Measurements from ENCODE around the gene SMPD3. TPM values are rescaled to one million over a fixed set of nuclear protein-coding genes. Genes with fewer than 3 reads are reported as not detected.
A peak's percentile ranks its signal among the peaks of the same experiment; 100 is the strongest.

SMPD3 gene
- total and polyA plus RNA-seq, 5 donors from 2014 or later, result 7.1 to 20.3 (median 18.1) TPM

DNA sequence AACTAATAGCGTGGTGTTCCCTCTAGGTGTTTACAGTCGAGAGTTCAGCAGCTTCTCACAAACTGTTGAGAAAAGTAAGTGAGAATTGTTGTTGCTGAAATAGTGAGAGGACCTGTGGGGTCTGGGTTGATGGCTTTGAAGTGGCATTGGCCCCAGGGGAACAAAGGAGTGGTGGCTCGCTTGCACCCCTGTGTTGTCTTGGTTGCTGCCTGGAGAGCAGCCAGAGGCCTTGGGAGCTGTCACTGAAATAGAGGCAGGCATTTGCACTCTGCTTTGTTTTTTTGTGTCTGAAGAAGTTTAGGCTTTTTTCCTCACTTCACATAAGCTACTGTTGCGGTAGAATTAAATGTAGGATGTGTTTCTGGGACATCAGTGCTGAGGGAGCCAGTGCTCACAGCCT is 100.7 kb downstream of the SMPD3 start:
- Histone ChIP-seq H3K4me1 (ENCODE audit: control insufficient read depth, insufficient read depth, low read length, poor library complexity, severe bottlenecking) (no peaks in the 10 kb centered on the region), H3K36me3 (ENCODE audit: control insufficient read depth, insufficient read depth, low read length) (peaks cover 83% of the 10 kb centered on the region), H3K9me3 (ENCODE audit: control insufficient read depth in 2 of 2, low read length in 2 of 2) (no peaks in the 10 kb centered on the region), H3K27me3 (ENCODE audit: control insufficient read depth, insufficient read depth, low read length) (no peaks in the 10 kb centered on the region), H3K27ac (ENCODE audit: insufficient read depth, low read length, poor library complexity, severe bottlenecking) (no peak overlapping the region), H3K4me3 (ENCODE audit: low read depth, low read length) (no peak overlapping the region)
- Mint-ChIP-seq H3K36me3 (peaks cover 45% of the 10 kb centered on the region), H3K27me3 (no peaks in the 10 kb centered on the region), H3K9me3 (no peaks in the 10 kb centered on the region), H3K27ac (peak overlapping the region in 1 of 3 donors; percentile 67), H3K4me1 (peaks cover 0 to 6% (median 3%) of the 10 kb centered on the region in 4 donors), H3K4me3 (no peak overlapping the region)
- DNase-seq (no peak), ATAC-seq (ENCODE audit: low read depth in 2 of 2) (no peak)

DNA sequence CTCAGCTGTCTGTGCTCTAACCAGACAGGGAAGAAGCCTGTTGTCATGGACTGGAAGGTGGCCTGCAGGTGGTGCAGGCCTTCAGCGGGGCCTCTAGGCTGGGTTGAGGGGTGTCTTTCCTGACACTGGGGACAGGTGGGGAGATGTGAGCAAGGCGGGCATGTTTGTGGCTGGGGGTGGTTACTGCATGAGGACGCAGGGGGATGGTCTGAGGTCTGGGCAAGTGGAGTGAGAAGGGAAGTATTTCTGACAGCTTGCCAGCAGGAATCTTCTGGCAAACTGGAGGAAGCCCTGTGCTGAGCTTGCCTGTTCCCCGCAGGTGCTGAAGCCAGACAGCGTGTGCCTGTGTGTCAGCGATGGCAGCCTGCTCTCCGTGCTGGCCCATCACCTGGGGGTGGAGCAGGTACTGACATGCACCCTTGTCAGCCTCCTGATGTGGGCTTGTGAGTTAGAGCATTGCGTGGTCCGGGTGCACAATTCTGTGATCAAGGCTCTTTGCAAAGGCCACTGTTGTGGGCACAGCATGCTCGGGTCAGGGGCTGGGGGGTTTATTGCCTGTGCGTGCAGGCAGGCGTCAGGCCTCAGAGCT is 101.3 kb downstream of the SMPD3 start:
- no peaks in the 10 kb centered on the region for H3K9me3 Mint-ChIP-seq
- no peak overlapping the region for H3K4me3 Mint-ChIP-seq
- Histone ChIP-seq H3K27me3 (ENCODE audit: control insufficient read depth, insufficient read depth, low read length) (no peaks in the 10 kb centered on the region), H3K27ac (ENCODE audit: insufficient read depth, low read length, poor library complexity, severe bottlenecking) (no peak overlapping the region), H3K4me1 (ENCODE audit: control insufficient read depth, insufficient read depth, low read length, poor library complexity, severe bottlenecking) (no peaks in the 10 kb centered on the region), H3K4me3 (ENCODE audit: low read depth, low read length) (no peak overlapping the region), H3K36me3 (ENCODE audit: control insufficient read depth, insufficient read depth, low read length) (peaks cover 82% of the 10 kb centered on the region), H3K9me3 (ENCODE audit: control insufficient read depth in 2 of 2, low read length in 2 of 2) (no peaks in the 10 kb centered on the region)
- H3K36me3 Mint-ChIP-seq, result peaks cover 45% of the 10 kb centered on the region
- no peaks in the 10 kb centered on the region for H3K27me3 Mint-ChIP-seq
- H3K27ac Mint-ChIP-seq, result peak overlapping the region; percentile 20 to 82 (median 67)
- peaks cover 0 to 6% (median 3%) of the 10 kb centered on the region in 4 donors for H3K4me1 Mint-ChIP-seq
- ATAC-seq (ENCODE audit: low read depth in 2 of 2), result no peak
- DNase-seq, result no peak

DNA sequence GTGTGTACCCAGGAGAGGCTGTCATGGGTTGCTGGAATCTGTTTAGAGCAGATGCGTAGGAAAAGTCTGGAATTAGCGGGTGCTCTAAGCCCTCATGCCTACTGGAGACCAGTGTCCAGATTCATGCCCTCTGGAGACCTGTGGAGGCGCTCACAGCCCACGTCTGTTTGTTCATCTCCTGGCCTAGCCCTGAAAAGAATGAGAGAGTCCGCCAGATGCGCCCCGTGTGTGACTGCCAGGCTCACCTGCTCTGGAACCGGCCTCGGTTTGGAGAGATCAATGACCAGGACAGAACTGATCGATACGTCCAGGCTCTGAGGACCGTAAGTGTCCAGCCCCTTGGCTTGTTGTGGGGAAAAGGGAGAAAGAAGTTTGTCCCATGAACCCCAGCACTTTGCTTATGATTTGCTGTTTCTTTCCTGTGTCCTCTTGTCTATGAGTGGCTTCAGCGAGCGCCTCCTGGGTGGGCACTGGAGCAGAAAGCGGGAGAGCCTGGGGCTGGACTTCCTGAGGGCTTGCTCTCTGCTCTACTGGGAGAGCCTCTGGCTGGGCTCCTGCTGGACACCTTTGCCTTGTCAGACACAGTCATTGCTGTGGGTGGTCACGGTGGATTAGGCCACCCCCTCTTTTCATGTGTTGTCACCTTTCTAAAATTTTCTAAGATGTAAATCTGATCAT is 102.2 kb downstream of the SMPD3 start:
- H3K27me3 Mint-ChIP-seq, result no peaks in the 10 kb centered on the region
- Histone ChIP-seq H3K36me3 (ENCODE audit: control insufficient read depth, insufficient read depth, low read length) (peaks cover 76% of the 10 kb centered on the region), H3K4me1 (ENCODE audit: control insufficient read depth, insufficient read depth, low read length, poor library complexity, severe bottlenecking) (no peaks in the 10 kb centered on the region), H3K27ac (ENCODE audit: insufficient read depth, low read length, poor library complexity, severe bottlenecking) (no peak overlapping the region), H3K4me3 (ENCODE audit: low read depth, low read length) (no peak overlapping the region), H3K9me3 (ENCODE audit: control insufficient read depth in 2 of 2, low read length in 2 of 2) (no peaks in the 10 kb centered on the region), H3K27me3 (ENCODE audit: control insufficient read depth, insufficient read depth, low read length) (no peaks in the 10 kb centered on the region)
- no peaks in the 10 kb centered on the region for H3K9me3 Mint-ChIP-seq
- H3K4me1 Mint-ChIP-seq, result peaks cover 0 to 6% (median 3%) of the 10 kb centered on the region in 4 donors
- H3K27ac Mint-ChIP-seq, result peak overlapping the region in 2 of 3 donors; percentile 10 to 67
- DNase-seq (no peak), ATAC-seq (ENCODE audit: low read depth in 2 of 2) (no peak)
- H3K4me3 Mint-ChIP-seq, result no peak overlapping the region
- H3K36me3 Mint-ChIP-seq, result peaks cover 44% of the 10 kb centered on the region

GRCh38 chr16:68345351-68345810 is 102.9 kb downstream of the SMPD3 start:
- Histone ChIP-seq H3K27ac (ENCODE audit: insufficient read depth, low read length, poor library complexity, severe bottlenecking) (no peak overlapping the region), H3K27me3 (ENCODE audit: control insufficient read depth, insufficient read depth, low read length) (no peaks in the 10 kb centered on the region), H3K36me3 (ENCODE audit: control insufficient read depth, insufficient read depth, low read length) (peaks cover 77% of the 10 kb centered on the region), H3K9me3 (ENCODE audit: control insufficient read depth in 2 of 2, low read length in 2 of 2) (no peaks in the 10 kb centered on the region), H3K4me3 (ENCODE audit: low read depth, low read length) (no peak overlapping the region), H3K4me1 (ENCODE audit: control insufficient read depth, insufficient read depth, low read length, poor library complexity, severe bottlenecking) (no peaks in the 10 kb centered on the region)
- H3K27ac Mint-ChIP-seq, result no peak overlapping the region
- H3K9me3 Mint-ChIP-seq, result no peaks in the 10 kb centered on the region
- H3K27me3 Mint-ChIP-seq, result no peaks in the 10 kb centered on the region
- H3K36me3 Mint-ChIP-seq, result peaks cover 49% of the 10 kb centered on the region
- no peak overlapping the region for H3K4me3 Mint-ChIP-seq
- DNase-seq (no peak), ATAC-seq (ENCODE audit: low read depth in 2 of 2) (peak in 1 of 2 donors; percentile 34)
- H3K4me1 Mint-ChIP-seq, result peaks cover 0 to 4% (median 3%) of the 10 kb centered on the region in 4 donors

- Mint-ChIP-seq H3K36me3 (peaks cover 58% of the 10 kb centered on the region), H3K4me3 (no peak overlapping the region)
- peaks cover 78% of the 10 kb centered on the region for H3K36me3 ChIP-seq (ENCODE audit: control insufficient read depth, insufficient read depth, low read length)
These were observed 104.1 kb downstream of the SMPD3 start for GRCh38 chr16:68344252-68344651.

DNA sequence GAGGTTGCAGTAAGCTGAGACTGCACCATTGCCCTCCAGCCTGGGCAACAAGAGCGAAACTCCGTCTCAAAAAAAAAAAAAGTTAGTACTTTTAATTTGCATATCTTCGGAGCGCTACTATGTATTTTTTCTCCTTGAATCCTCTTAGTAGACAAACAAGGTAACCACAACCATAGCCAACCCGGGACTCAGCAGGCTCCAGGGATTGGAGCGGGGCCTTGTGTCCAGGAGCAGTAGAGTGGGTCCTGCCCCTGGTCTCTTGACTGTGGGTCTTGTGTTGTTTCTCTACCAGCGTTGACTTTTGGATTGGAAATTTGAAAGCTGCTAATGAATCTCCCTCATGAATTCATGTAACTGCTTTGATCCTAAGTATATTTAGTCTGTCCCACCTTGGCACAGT is 105.2 kb downstream of the SMPD3 start:
- Mint-ChIP-seq H3K4me1 (peaks cover 0 to 3% (median 3%) of the 10 kb centered on the region in 4 donors), H3K27ac (peak overlapping the region in 1 of 3 donors; percentile 38), H3K27me3 (no peaks in the 10 kb centered on the region), H3K4me3 (no peak overlapping the region), H3K9me3 (no peaks in the 10 kb centered on the region), H3K36me3 (peaks cover 54% of the 10 kb centered on the region)
- Histone ChIP-seq H3K27ac (ENCODE audit: insufficient read depth, low read length, poor library complexity, severe bottlenecking) (no peak overlapping the region), H3K9me3 (ENCODE audit: control insufficient read depth in 2 of 2, low read length in 2 of 2) (no peaks in the 10 kb centered on the region), H3K27me3 (ENCODE audit: control insufficient read depth, insufficient read depth, low read length) (no peaks in the 10 kb centered on the region), H3K4me1 (ENCODE audit: control insufficient read depth, insufficient read depth, low read length, poor library complexity, severe bottlenecking) (no peaks in the 10 kb centered on the region), H3K36me3 (ENCODE audit: control insufficient read depth, insufficient read depth, low read length) (peaks cover 77% of the 10 kb centered on the region), H3K4me3 (ENCODE audit: low read depth, low read length) (no peak overlapping the region)
- ATAC-seq (ENCODE audit: low read depth in 2 of 2) (no peak), DNase-seq (no peak)

More at GRCh38 chr16:68344252-68344651, 104.1 kb downstream of the SMPD3 start:
- Mint-ChIP-seq H3K4me1 (peaks cover 0 to 4% (median 3%) of the 10 kb centered on the region in 4 donors), H3K27me3 (no peaks in the 10 kb centered on the region), H3K9me3 (no peaks in the 10 kb centered on the region), H3K27ac (no peak overlapping the region)
- H3K4me1 ChIP-seq (ENCODE audit: control insufficient read depth, insufficient read depth, low read length, poor library complexity, severe bottlenecking), result no peaks in the 10 kb centered on the region
- H3K27ac ChIP-seq (ENCODE audit: insufficient read depth, low read length, poor library complexity, severe bottlenecking), result no peak overlapping the region
- DNase-seq (no peak), ATAC-seq (ENCODE audit: low read depth in 2 of 2) (no peak)
- H3K9me3 ChIP-seq (ENCODE audit: control insufficient read depth in 2 of 2, low read length in 2 of 2), result no peaks in the 10 kb centered on the region
- H3K4me3 ChIP-seq (ENCODE audit: low read depth, low read length), result no peak overlapping the region
- H3K27me3 ChIP-seq (ENCODE audit: control insufficient read depth, insufficient read depth, low read length), result no peaks in the 10 kb centered on the region

DNA sequence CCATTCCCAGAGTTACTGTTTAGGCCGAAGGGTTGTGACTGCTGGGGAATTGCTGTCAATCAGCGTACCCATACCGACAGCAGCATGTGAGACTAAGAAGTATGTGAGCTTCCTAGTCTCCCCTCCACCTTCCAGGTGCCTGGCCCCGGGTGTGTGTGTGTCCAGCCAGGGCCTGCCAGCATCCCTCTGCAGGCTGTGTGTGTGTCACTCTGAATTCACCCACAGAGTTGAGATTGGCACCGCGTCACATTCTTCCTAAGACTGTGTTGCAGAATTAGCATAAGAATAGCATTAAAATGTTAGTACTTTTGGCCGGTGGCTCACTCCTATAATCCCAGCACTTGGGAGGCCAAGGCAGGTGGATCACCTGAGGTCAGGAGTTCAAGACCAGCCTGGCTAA is 105.7 kb downstream of the SMPD3 start:
- Mint-ChIP-seq H3K36me3 (peaks cover 54% of the 10 kb centered on the region), H3K27me3 (no peaks in the 10 kb centered on the region), H3K27ac (no peak overlapping the region), H3K4me1 (peaks cover 0 to 3% (median 1%) of the 10 kb centered on the region in 4 donors), H3K4me3 (no peak overlapping the region), H3K9me3 (no peaks in the 10 kb centered on the region)
- DNase-seq, result no peak
- Histone ChIP-seq H3K4me3 (ENCODE audit: low read depth, low read length) (no peak overlapping the region), H3K9me3 (ENCODE audit: control insufficient read depth in 2 of 2, low read length in 2 of 2) (no peaks in the 10 kb centered on the region), H3K4me1 (ENCODE audit: control insufficient read depth, insufficient read depth, low read length, poor library complexity, severe bottlenecking) (no peaks in the 10 kb centered on the region), H3K36me3 (ENCODE audit: control insufficient read depth, insufficient read depth, low read length) (peaks cover 77% of the 10 kb centered on the region), H3K27me3 (ENCODE audit: control insufficient read depth, insufficient read depth, low read length) (no peaks in the 10 kb centered on the region), H3K27ac (ENCODE audit: insufficient read depth, low read length, poor library complexity, severe bottlenecking) (no peak overlapping the region)
- no peak for ATAC-seq (ENCODE audit: low read depth in 2 of 2)

- no peaks in the 10 kb centered on the region for H3K4me1 ChIP-seq (ENCODE audit: control insufficient read depth, insufficient read depth, low read length, poor library complexity, severe bottlenecking)
- H3K27ac Mint-ChIP-seq, result no peak overlapping the region
- H3K36me3 ChIP-seq (ENCODE audit: control insufficient read depth, insufficient read depth, low read length), result peaks cover 57% of the 10 kb centered on the region
- H3K27me3 Mint-ChIP-seq, result no peaks in the 10 kb centered on the region
- no peaks in the 10 kb centered on the region for H3K9me3 ChIP-seq (ENCODE audit: control insufficient read depth in 2 of 2, low read length in 2 of 2)
- no peaks in the 10 kb centered on the region for H3K9me3 Mint-ChIP-seq
- ATAC-seq (ENCODE audit: low read depth in 2 of 2) (no peak), DNase-seq (no peak)
- no peaks in the 10 kb centered on the region for H3K27me3 ChIP-seq (ENCODE audit: control insufficient read depth, insufficient read depth, low read length)
- no peak overlapping the region for H3K4me3 Mint-ChIP-seq
- peaks cover 55% of the 10 kb centered on the region for H3K36me3 Mint-ChIP-seq
- H3K27ac ChIP-seq (ENCODE audit: insufficient read depth, low read length, poor library complexity, severe bottlenecking), result no peak overlapping the region
- no peak overlapping the region for H3K4me3 ChIP-seq (ENCODE audit: low read depth, low read length)
- H3K4me1 Mint-ChIP-seq, result peaks cover 0 to 4% (median under 1%) of the 10 kb centered on the region in 4 donors
These were observed 109.1 kb downstream of the SMPD3 start for GRCh38 chr16:68339214-68339613.

All from CD4-positive, CD25-positive, alpha-beta regulatory T cell (primary cell).